ENCODE measurements around the gene TAF15. TPM values are rescaled to one million over a fixed set of nuclear protein-coding genes. Genes with fewer than 3 reads are reported as not detected.
A peak's percentile ranks its signal among the peaks of the same experiment; 100 is the strongest.

Gene TAF15
- total RNA-seq, 2 donors from 2014 or later: 57.2 to 86.1 TPM

DNA sequence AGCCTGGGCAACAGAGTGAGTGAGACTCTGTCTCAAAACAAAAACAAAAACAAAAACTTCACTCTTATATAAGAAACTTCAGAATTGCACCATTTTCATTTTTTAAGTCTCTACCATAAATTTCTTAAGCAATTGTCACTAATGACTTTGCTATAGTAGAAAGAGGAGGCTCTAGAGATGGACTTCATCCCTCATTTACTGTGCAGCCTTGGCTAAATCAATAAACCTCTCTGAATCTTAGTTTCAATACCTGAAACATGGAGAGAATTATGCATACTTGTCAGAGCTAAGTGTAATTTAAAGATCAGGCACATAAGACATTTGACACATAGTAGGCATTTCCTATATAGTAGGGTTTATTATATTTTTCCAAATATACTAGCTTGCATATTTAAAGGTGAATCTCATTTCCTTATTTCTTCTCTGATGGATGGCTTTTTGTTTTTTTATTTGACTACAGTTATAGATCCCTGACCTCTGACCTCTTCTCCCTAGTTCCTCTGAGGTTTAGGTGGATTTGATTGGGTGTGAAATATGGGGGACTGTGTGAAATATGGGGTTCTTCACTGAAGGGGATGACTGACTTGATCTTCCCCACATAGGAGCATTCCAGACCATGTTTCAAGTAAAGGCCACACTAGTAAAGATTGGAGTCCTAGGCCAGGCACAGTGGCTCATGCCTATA lies 68.2 kb downstream of the TAF15 start:
- Histone ChIP-seq H3K36me3 (no peaks in the 10 kb centered on the region), H3K4me1 (replicated peaks) (no peaks in the 10 kb centered on the region), H3K4me3 (no peak overlapping the region), H3K27me3 (replicated peaks; ENCODE audit: insufficient read depth) (no peaks in the 10 kb centered on the region), H3K27ac (no peak overlapping the region), H3K9me3 (no peaks in the 10 kb centered on the region)
- DNase-seq (ENCODE audit: low spot score): no peak
- TF ChIP-seq, protein P1, sequence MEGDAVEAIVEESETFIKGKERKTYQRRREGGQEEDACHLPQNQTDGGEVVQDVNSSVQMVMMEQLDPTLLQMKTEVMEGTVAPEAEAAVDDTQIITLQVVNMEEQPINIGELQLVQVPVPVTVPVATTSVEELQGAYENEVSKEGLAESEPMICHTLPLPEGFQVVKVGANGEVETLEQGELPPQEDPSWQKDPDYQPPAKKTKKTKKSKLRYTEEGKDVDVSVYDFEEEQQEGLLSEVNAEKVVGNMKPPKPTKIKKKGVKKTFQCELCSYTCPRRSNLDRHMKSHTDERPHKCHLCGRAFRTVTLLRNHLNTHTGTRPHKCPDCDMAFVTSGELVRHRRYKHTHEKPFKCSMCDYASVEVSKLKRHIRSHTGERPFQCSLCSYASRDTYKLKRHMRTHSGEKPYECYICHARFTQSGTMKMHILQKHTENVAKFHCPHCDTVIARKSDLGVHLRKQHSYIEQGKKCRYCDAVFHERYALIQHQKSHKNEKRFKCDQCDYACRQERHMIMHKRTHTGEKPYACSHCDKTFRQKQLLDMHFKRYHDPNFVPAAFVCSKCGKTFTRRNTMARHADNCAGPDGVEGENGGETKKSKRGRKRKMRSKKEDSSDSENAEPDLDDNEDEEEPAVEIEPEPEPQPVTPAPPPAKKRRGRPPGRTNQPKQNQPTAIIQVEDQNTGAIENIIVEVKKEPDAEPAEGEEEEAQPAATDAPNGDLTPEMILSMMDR (IDR thresholded peaks at IDR 0.05): no peak
- TF ChIP-seq POLR2A (IDR thresholded peaks at IDR 0.05) (no peak), POLR2AphosphoS5 (IDR thresholded peaks at IDR 0.05) (no peak)
- intact Hi-C loops (cut with DNase I): no loop called here

DNA sequence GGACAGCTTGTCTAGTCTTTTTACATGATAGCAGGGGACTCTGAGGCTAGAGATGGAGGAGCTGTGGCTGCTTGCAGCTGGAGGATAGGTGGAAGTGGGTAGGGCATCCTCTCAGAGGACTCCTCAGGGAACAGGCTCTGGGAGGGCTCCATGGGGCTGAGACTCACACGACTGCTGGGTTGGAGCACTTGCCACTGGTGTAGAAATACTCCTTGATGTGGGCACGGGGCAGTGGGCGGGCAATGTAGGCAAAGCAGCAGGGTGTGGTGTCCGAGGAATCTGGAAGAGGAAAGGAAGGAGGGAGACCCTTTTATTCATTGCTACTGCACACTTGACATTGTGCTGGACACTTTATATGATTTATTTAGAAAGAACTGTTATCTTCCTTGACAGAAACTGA lies 69.1 kb downstream of the TAF15 start:
- 48% methylated on average over 4 of the region's 4 CpGs for WGBS

DNA sequence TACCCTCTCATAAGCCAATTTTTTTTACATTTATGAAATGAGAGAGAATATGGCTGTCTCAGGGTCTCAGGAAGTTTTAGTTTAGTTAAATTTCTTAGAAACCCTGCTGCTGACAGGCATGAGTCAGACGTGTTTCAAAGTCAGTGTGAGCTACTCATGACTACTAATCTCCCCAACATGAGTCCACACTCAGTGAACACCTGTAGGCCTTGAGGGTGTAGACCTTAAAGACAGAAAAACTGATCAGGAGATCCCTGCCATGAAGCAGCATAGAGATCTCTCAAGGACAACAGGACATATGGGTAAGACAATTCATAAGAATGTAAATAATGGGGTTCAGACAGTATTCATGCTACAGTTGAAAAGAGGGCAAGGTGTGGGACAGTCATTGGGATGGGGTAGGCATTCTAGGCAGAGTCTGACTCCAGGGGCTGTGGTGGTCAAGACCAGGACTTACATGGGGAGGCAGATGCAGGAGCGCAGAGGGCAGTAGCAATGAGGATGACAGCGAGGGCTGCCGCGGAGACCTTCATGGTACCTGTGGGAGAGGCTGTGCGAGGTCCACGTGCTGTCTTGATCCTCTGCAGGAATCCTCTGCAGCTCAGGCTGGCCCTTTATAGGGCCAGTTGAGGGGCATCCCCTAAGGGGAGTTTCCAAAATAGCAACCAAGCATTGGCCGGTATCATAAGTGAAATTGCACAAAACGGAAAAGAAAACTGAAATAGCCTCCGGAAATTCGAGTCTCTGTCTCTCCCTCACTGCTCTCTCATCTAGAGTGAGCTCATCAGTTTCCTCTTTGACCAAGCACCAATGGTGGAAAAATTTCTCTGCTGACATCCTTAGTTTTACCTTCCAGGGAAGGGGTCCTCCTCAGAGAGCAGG lies 70.7 kb downstream of the TAF15 start, which contains the start of gene CCL5:
TSS of gene CCL5 (minus strand) at position 588 of the 882 bp plus-strand sequence.
- no peak for TF ChIP-seq POLR2A (IDR thresholded peaks at IDR 0.05)
- TF ChIP-seq POLR2AphosphoS5 (IDR thresholded peaks at IDR 0.05): peak; percentile 5
- TF ChIP-seq, protein P1 (IDR thresholded peaks at IDR 0.05): no peak
- Histone ChIP-seq H3K27me3 (replicated peaks; ENCODE audit: insufficient read depth) (no peaks in the 10 kb centered on the region), H3K27ac (no peak within 1 kb of the TSS), H3K4me1 (replicated peaks) (no peaks in the 10 kb centered on the region), H3K36me3 (no peaks in the 10 kb centered on the region), H3K4me3 (no peak within 1 kb of the TSS), H3K9me3 (no peaks in the 10 kb centered on the region)
- intact Hi-C loops (cut with DNase I): no loop called here
- 62% methylated on average over 11 of the region's 11 CpGs for WGBS
- no peak for DNase-seq (ENCODE audit: low spot score)

More for the DNA sequence above, 69.1 kb downstream of the TAF15 start:
- intact Hi-C loops (cut with DNase I): no loop called here
- Histone ChIP-seq H3K27ac (no peak overlapping the region), H3K4me3 (no peak overlapping the region), H3K9me3 (no peaks in the 10 kb centered on the region), H3K4me1 (replicated peaks) (no peaks in the 10 kb centered on the region), H3K27me3 (replicated peaks; ENCODE audit: insufficient read depth) (no peaks in the 10 kb centered on the region), H3K36me3 (no peaks in the 10 kb centered on the region)
- DNase-seq (ENCODE audit: low spot score): no peak
- TF ChIP-seq, protein P1 (IDR thresholded peaks at IDR 0.05): no peak
- TF ChIP-seq POLR2AphosphoS5 (IDR thresholded peaks at IDR 0.05): no peak
- TF ChIP-seq POLR2A (IDR thresholded peaks at IDR 0.05): no peak

DNA sequence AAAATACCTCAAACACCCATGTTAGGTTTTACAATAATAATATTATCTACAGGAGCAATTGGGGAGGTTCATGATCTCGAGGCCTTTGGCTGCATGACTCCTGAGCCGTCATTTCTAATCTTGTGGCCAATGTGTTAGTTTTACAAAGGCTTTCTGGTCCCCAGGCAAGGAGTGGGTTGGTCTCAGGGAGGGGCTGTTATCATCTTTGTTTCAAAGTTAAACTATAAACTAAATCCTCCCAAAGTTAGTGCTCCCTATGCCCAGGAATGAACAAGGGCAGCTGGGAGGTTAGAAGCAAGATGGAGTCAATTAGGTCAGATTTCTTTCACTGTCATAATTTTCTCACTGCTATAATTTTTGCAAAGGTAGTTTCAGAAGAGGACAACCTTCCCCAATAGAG lies 80.0 kb downstream of the TAF15 start:
- 94% methylated on average over 2 of the region's 2 CpGs for WGBS
- TF ChIP-seq POLR2AphosphoS5 (IDR thresholded peaks at IDR 0.05) (no peak), POLR2A (IDR thresholded peaks at IDR 0.05) (no peak)
- TF ChIP-seq, protein P1 (IDR thresholded peaks at IDR 0.05): no peak
- no peak overlapping the region for H3K4me3 ChIP-seq
- no peak overlapping the region for H3K27ac ChIP-seq
- H3K36me3 ChIP-seq: no peaks in the 10 kb centered on the region
- H3K27me3 ChIP-seq (replicated peaks; ENCODE audit: insufficient read depth): no peaks in the 10 kb centered on the region
- DNase-seq (ENCODE audit: low spot score): no peak
- no peaks in the 10 kb centered on the region for H3K9me3 ChIP-seq
- intact Hi-C loops (cut with DNase I): no loop called here
- no peaks in the 10 kb centered on the region for H3K4me1 ChIP-seq (replicated peaks)

Measured in prostate gland (tissue), 2 donors.